ENCODE results near the gene FSTL4. TPM values are rescaled to one million over a fixed set of nuclear protein-coding genes. Genes with fewer than 3 reads are reported as not detected.

FSTL4 gene
- total RNA-seq, 2 donors from 2014 or later, result not detected

DNA sequence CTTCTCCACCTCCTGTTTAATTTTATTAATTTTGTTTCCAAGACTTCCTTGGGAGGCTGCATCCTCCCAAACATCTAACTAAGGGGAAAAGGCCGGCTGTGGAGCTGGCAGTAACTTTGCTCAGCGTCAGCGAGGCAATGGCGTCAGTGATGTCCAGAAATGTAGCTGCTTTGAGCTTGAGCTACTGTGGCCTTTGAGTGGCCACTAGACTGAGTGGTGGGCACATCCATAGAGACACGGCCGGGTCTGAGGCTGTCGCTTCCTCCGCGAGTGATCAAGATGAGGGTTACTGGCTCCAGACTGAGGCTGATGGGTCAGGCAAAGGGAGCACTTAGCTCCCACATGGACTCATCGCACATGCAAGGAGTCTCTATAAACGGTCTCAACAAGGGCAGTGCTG, 283.5 kb downstream of the FSTL4 start:
- Histone ChIP-seq H3K36me3 (no peaks in the 10 kb centered on the region), H3K4me1 (no peaks in the 10 kb centered on the region), H3K27ac (no peak overlapping the region), H3K9me3 (no peaks in the 10 kb centered on the region), H3K4me3 (no peak overlapping the region), H3K27me3 (no peaks in the 10 kb centered on the region)
- TF ChIP-seq, protein P1, sequence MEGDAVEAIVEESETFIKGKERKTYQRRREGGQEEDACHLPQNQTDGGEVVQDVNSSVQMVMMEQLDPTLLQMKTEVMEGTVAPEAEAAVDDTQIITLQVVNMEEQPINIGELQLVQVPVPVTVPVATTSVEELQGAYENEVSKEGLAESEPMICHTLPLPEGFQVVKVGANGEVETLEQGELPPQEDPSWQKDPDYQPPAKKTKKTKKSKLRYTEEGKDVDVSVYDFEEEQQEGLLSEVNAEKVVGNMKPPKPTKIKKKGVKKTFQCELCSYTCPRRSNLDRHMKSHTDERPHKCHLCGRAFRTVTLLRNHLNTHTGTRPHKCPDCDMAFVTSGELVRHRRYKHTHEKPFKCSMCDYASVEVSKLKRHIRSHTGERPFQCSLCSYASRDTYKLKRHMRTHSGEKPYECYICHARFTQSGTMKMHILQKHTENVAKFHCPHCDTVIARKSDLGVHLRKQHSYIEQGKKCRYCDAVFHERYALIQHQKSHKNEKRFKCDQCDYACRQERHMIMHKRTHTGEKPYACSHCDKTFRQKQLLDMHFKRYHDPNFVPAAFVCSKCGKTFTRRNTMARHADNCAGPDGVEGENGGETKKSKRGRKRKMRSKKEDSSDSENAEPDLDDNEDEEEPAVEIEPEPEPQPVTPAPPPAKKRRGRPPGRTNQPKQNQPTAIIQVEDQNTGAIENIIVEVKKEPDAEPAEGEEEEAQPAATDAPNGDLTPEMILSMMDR (IDR thresholded peaks at IDR 0.05), result no peak
- no peak for DNase-seq (ENCODE audit: low spot score)

DNA sequence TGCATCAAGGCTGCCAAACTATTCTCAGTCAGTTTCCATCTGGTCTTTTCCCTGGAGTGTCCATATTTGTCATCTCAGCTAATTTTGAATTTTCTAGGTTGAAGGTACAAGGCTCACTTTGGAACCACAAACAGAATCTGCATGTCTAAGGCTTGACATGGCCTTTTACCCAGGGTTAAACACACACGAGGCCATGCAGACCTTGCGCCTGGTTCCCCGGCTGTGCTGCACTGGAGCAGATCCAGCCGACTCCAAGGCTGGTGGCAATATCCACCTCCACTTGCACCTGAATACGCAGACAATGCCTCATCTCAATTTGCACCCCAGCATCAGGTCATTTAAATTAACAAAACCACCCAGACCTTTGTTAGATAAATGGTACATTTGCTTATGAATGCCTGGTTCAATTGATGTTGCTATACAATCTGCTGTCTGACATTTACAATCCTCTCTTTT, 284.4 kb downstream of the FSTL4 start:
- no peak for DNase-seq (ENCODE audit: low spot score)
- Histone ChIP-seq H3K27me3 (no peaks in the 10 kb centered on the region), H3K27ac (no peak overlapping the region), H3K4me1 (no peaks in the 10 kb centered on the region), H3K9me3 (no peaks in the 10 kb centered on the region), H3K36me3 (no peaks in the 10 kb centered on the region), H3K4me3 (no peak overlapping the region)
- TF ChIP-seq, protein P1 (IDR thresholded peaks at IDR 0.05), result no peak

DNA sequence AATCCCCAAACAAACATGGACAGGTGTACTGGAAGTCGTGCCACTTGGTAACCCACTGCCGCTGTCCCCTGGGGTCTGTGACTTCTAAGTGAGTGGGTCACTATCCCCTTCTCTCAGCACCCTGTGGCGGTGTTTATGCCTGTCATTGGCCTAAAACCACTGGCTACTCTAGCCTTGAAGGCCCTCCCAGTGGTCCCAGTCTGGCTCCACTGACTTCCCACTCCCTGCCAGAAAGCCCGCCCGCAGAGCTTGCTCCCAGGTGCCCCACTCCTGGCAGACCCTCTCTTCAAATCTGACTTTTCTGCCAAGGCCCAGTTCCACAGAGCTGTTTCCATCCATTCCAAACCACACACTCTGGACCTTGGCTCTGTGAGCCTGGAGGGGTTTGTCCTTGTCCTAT, 286.0 kb downstream of the FSTL4 start:
- no peak overlapping the region for H3K27ac ChIP-seq
- TF ChIP-seq, protein P1 (IDR thresholded peaks at IDR 0.05), result no peak
- H3K9me3 ChIP-seq, result no peaks in the 10 kb centered on the region
- no peak overlapping the region for H3K4me3 ChIP-seq
- no peaks in the 10 kb centered on the region for H3K36me3 ChIP-seq
- H3K27me3 ChIP-seq, result no peaks in the 10 kb centered on the region
- DNase-seq (ENCODE audit: low spot score), result no peak
- H3K4me1 ChIP-seq, result no peaks in the 10 kb centered on the region

DNA sequence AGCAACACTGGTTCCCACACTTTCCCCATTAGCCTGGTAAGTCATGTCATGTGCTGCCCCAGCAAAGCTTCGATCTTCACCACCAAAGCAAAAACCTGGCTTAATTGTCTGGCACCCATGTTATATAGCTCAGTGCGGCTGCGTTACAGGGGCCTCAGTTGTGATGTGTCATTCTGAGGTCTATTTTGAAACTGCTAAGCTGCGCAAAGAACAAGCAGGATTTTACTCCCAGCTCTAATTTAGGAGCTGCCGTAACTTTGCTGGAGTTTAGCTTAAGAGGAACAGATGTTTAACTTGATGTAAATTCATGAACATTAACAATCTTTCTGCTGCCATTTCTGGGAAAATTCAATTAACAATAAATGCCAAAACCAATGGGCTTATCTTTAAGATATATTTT, 286.5 kb downstream of the FSTL4 start:
- no peaks in the 10 kb centered on the region for H3K4me1 ChIP-seq
- DNase-seq (ENCODE audit: low spot score), result no peak
- no peaks in the 10 kb centered on the region for H3K9me3 ChIP-seq
- no peaks in the 10 kb centered on the region for H3K36me3 ChIP-seq
- no peak overlapping the region for H3K27ac ChIP-seq
- TF ChIP-seq, protein P1 (IDR thresholded peaks at IDR 0.05), result no peak
- no peaks in the 10 kb centered on the region for H3K27me3 ChIP-seq
- no peak overlapping the region for H3K4me3 ChIP-seq

DNA sequence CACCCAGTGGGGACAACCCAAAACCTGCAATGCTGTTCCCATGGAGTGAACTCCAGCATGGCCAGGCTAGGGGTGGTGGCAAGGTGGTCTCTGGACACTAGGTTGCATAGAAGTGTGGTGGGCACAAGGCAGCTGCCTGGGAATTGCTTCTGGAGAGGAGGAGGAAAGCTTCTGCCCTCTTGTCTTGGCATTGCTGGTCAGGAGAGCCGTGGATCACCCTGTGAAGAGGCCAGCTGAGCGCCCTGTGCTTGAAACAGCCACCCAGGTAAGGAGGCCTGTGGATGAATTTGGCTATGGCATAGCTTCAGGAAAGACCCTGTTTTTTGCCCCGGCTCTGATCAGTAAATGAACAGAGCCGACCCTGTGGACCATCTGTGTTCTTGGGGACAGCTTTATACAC, 287.4 kb downstream of the FSTL4 start:
- Histone ChIP-seq H3K4me1 (no peaks in the 10 kb centered on the region), H3K27ac (no peak overlapping the region), H3K27me3 (no peaks in the 10 kb centered on the region), H3K4me3 (no peak overlapping the region), H3K9me3 (no peaks in the 10 kb centered on the region), H3K36me3 (no peaks in the 10 kb centered on the region)
- TF ChIP-seq, protein P1 (IDR thresholded peaks at IDR 0.05), result no peak
- DNase-seq (ENCODE audit: low spot score), result no peak
